ENCODE measurements around the gene ZBTB38.

The ZBTB38 gene

DNA sequence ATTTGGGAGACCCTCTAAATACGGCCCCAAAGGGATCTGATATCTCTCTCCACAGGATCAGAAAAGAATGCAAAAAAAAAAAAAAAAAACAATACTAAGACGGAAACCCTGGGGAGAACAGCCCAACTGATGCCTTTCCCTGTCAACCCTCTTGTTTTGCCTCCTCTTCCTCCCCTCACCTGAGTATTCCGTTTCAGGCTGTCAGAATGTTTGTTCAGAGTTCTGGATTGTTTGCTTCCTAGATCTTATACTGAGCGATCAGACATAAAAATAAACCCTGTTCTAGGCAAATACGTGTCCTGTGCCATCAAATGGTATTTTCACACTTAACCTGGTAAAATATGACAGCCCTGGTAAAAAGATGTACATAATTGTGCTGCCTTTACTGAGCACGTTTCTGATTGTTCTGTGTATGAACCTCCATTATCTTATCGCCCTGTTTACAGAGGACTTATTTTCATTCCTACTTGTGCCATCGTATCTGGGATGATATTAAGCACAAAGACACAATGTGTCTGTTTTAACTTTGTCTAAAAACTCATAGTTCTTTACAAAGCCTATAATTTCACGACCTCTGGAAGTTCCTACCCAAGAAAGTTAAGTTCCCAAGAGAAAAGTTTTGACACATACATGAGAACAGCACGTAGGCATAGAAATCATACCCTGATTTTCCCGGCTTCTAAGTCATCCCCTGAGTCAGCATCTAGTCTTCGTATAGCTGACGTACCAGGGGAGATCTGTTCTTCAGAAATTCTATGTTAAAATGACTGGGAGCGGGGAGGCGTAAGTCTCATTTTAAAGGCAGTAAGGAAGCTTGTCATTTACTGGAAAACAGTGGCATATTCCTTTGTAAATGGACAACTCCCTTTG is 856 bp downstream of the ZBTB38 start:
- peak; percentile 73 for DNase-seq (ENCODE audit: low read depth)

DNA sequence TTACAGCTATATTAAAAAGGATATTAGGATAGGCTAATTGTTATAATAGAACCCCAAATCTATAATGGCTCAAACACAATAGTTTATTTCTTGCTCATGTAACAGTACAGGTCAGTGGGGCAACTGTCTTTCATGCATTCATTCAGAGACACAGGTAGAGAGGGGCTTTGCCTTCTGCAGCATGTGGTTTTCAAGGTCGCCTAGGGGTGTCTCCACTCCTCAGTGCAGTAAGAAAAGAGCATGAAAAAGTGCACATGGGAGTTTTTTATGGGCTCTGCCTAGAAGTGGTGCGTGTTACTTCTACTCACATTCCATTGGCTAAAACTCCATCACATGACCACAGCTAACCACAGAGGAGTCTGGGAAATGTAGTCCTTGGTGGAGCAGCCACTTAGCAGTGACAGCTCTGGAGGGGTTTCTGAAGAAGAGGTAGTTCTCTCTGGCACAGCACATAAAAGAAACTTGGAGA is 1.8 kb downstream of the ZBTB38 start:
- DNase-seq (ENCODE audit: low read depth), result peak; percentile 85

DNA sequence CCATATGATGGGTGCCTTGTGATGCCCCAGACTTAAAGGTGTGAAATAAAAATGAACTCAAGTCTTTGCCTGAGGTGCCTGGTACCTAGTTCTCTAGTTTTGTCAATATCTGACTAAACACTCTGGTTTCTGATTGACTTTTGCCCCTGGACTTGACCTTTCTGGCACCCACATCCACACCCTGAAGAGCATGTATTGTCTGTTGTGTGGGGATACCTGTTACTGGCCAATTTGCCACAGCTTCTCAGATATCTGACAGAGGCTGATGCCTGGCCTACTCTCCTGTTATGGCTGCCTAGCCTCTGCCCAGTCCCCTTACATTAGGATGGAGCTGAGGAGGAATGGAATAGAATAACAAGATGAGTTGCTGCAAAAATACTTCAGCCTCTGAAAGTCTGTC is 3.6 kb downstream of the ZBTB38 start:
- no peak for DNase-seq (ENCODE audit: low read depth)

DNA sequence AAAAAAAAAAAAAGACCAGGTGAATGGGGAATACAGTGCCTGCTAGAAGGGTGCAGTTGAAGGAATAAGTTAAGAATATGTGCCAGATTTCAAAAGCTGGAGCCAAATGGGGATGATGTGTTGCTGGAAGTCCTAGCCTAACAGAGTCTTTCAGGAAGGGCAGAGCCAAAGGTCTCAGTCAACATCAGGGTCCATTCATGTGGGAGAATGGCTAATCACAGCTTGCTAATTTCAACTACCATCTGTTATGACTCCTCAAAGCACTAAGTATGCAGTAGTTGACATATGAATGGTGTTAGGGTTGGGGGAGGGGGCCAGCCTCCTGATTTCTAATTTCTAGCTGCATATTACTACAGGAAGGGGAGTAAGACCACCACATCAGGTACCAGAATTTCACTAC is 4.4 kb downstream of the ZBTB38 start:
- no peak for DNase-seq (ENCODE audit: low read depth)

DNA sequence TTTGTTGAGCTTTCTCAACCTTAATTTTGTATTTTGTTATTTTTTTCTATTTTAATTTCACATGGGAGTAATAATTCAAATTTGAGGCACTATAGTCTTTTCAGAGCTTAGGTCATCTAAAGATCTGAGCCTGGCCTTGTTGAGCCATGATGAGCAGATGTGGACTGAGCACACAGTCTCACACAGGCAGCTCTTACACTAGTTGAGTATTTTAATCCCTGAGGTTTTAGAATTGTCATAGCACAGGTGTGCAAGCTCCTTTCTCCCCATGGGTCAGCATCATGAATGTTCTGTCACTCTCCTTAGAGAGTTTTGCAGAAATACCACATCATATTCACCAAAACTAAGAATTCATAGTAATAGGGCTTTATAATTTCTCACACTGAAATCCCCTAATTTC is 4.9 kb downstream of the ZBTB38 start:
- no peak for DNase-seq (ENCODE audit: low read depth)

DNA sequence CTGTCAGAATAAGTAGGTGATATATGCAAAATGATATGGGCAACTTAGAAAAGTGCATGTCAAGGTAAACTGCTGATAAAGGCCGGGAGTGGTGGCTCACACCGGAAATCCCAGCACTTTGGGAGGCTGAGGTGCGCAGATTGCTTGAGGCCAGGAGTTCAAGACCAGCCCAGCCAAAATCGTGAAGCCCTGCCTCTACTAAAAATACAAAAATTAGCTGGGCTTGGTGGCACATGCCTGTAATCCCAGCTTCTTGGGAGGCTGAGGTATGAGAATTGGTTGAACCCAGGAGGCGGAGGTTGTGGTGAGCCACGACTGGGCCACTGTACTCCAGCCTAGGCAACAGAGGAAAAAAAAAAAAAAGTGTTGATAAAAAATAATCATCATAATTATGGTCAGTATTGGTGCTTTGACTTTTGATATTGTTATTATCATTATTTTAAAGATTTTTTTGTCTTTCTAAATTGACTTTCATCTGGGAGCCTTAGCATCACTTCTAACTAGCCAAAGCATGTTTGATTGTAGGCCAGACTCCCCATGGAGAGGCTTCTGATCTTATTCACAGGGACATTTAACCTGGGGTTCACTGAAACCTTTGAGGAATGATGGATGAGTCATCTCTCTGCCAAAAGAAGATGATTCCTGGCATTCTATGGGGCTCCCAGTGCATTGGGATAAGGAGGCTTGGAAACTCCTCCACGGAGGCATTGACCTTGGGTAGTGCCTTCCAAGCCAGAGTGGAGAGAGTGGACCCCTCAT is 5.6 kb downstream of the ZBTB38 start:
- DNase-seq (ENCODE audit: low read depth), result no peak

DNA sequence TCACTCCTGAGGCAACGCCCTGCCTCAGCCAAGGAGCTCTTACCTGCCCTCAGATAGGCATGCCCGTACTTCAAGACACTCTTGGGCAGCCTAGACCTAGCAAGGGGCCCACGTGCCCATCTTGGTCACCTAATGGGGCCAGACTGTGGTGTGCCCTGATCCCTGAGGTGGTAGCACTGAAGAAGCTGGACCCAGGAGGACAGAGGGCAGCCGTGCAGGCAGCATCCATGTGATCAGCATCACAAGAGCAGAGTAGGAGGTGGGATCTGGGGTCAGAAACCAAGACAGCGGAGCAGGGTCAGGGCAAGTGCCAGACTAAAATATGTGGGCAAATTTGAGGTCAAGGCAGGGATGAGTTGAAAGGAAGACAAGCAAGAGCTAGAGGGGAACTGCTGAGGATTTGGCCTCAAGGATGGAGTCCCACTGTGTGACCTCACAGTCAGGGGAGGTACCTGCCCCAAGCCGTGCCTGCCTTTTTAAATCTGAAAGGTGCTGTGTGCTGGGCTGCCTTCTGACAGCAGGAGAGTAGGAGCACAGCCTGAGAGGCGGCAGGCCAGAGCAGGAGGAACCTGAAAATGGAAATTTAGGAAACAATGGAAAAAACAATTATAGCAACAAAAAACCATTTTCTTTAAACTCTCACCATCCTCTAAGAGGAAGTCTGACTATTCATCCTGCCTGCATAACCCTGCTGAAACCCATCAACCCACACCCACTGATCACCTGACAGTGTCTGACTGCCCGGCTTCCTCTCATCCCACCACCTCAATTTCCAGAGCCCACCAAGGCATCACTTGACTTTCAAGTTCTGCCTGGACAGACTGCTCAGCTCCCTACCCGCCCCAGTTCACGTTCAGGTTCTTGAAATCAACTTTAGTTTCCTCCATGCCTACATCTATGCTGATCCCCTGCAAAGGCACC is 7.3 kb downstream of the ZBTB38 start:
- no peak for DNase-seq (ENCODE audit: low read depth)

DNA sequence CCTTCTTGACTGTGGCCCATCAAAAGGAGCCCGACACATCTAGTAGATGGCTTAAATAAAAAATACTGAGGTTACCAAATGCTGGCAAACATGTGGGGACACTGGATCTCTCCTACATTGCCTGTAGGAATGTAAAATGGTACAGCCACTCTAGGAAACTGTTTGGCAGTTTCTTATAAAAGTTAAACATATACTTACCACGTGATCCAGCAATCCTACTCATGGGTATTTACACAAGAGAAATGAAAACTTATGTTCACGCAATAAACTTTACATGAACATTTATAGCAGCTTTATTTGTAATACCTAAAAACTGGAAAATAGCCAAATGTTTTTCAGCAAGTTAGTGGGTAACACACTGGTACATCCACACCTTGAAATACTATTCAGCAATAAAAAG is 9.1 kb downstream of the ZBTB38 start:
- DNase-seq (ENCODE audit: low read depth), result no peak

DNA sequence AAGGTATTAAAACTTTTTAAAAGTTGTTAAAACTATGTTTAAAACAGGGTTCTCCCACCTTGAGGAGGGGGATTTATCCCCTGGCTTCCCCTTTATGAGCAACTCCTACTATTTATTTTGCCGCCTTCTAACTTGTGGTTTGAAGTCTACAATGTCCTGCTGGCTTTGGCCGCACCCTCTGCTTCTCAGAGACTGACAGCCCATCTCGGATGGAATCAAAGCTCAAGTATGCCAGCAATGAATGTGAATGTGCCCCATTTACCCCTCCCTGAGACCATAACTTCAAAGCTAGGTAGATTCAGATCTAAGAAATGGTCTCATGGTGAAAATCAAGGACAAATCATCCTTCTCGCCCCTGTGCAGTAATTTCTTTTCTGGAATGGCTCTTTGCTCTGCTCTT is 10.3 kb downstream of the ZBTB38 start:
- no peak for DNase-seq (ENCODE audit: low read depth)

DNA sequence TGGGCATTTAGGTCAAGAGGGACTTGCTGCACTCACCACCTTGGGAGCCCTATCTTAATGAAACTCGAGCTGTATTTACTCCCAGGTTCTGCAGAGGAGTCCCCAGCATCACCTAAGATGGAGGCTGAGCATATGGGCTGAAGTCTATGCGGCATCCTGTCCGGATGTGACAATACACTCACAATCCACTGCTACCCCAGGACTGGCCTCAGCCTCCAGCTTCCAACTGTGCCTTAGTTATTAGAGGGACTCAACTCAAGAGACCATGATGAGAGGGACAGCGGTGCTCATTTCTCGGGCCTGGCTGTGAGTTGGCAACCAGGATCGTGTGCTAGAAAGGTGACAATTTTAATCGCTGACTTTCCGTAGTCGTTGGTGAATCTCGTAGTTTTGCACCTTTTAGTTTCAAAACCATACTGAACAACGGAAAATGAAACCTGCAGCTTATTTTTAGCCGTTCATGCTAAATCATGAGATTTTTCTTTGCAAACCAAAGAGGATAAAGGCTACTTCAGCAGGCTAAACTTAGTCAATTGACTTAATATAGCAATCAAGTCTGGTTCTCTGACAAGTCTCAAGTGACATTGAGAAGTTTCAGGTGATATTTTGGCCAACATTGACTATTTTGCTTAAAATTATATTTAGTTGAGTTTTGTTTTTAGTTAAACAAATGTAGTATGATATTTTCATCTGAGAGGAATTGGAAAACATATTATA is 11.1 kb downstream of the ZBTB38 start:
- no peak for DNase-seq (ENCODE audit: low read depth)

DNA sequence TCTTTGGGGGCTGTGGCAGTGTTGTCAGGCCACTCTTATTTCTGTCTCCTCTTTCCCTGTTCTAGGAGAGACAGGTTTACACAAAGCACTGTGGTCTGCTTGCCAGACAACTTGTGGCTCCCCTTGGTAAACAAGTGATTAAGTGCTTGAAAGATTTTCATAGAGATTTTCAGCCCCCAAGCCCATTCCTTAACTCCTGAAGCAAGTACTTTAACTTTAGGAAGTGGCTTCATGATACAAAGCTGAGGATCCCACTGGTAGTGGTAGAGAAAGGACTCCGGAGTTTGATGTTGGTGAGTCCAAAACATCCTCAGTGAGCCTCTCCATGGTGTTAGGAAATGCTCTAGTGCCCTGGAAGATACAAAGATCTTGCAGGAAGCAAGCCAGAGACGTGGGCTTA is 12.0 kb downstream of the ZBTB38 start:
- DNase-seq (ENCODE audit: low read depth), result no peak

DNA sequence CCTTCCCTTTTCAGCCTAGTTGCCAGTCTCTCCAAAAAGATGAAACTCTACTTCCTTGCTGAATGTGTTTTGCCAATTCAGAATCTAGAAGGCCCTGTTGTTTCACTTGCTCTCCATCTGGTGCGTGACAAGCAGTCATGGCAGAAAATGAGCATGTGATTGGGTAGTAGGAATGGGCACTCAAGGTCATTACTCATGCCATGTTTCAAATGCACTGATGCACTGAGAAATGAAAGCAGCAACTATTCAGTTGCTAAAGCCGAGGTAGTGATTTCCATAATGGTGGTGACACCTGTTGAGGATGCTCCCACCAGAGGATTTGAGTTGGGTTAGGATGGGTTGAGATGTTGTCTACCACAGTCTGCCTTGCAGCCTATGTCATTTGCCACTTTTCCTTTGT is 12.7 kb downstream of the ZBTB38 start:
- DNase-seq (ENCODE audit: low read depth), result no peak

DNA sequence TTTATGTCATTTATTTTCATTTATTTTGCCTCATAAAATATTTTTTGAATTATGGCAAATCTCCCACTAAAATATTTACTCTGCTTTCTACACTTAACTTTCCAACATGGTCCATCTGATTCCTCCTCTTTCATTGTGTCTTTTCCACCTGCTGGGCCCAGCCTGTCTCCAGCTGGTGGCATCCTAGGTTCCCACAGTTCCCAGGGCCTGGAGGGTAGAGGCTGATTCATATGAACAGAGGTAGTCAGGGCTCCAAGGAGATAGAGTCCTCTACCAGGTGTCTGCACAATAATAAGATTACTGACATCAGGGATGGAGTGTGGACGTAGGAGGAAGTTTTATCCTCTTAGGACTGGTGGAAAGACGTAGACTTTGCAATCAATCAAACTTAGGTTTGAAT is 14.3 kb downstream of the ZBTB38 start:
- DNase-seq (ENCODE audit: low read depth), result no peak

DNA sequence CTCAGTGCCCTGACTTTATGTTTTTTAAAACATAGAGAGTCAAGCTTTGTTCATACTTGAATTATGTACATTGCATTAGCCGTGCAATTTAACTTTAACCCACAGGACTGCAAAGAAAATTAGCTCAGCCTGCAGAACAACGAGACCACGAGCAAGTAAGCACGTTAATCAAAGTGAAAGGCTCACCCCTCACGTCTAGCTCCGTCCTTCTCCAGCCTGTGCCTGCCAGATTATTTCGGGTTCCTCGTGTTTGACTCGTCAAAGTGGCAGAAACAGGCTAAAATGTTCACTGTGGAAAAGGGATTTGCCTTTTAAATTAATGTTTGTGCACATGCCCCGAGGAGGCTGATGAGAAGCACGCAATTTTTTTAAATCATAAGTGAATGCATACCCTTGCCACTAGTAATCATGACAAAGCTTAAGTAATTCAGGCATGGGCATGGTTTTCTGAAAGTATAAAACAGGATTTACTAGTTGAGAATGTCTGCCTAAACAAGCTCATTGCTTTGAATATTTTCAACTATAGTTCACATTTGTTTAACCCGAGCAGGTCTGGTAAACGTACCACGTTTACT is 15.3 kb downstream of the ZBTB38 start:
- DNase-seq (ENCODE audit: low read depth), result no peak

DNA sequence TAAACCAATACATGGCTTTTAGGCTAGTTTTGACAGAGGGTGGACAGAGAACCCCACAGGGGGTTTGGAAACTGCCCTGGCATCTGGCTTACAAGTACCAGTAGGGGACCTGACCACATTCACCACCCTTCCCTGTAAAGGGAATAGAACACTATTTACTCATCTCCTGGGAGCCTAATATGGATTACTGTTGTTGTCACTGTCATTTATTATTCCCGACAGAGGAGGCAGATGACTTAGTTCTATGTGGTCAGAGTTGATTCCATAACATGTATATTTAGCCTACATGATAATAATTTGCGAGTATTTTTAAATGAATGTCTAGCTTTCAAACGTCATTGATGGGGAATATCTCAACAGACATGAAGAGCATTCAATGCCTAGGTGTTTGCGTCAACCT is 15.9 kb downstream of the ZBTB38 start:
- no peak for DNase-seq (ENCODE audit: low read depth)

DNA sequence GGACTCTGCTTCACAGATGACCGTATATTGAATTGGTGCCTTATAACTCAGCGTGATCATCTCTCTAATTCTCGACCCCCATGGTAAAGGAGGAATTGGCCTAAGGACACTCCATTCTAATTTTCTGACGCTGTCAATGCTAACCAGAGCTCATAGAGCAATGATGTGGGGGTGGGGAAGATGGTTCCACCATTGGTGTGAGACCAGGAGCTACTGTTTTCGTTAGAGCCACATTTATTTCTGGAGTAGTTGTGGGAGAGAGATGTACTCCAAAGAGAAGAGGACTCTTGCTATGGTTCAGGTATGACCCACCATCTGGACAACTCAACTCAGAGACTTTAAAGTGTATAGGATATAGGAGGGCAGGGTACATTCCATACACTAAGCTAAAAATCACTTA is 16.3 kb downstream of the ZBTB38 start:
- DNase-seq (ENCODE audit: low read depth), result no peak

DNA sequence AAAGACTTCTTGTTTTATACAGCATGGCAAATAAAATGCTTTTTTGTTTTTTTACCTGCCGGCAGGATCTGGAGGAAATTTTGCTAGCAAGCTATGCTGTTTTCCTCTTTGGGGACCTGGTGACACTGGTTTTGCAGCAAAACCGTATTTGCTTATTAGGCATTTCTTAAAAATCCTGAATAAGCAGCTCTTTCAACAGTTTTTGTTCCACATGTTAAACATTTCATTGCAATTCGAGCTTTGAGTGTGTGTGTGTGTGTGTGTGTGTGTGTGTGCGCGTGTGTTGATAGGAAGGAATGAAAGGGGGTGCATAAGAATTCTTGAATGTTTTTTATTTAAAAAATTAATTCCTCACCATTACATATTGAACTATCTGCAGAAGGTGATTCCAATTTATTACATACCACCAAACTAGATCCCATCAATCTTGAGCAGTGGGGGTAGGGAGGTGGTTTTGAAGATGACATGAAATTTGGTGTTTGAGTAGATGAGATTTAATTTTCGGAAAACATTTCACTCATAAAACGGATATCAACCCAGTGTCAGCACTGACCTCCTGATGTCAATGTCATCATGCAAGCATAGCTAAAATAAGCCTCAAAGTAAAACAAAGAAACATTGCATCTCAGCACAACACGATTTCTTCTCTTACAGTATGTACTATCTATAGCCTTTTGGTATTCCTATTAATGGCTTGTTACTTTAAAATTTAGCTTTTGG is 17.3 kb downstream of the ZBTB38 start:
- DNase-seq (ENCODE audit: low read depth), result no peak

DNA sequence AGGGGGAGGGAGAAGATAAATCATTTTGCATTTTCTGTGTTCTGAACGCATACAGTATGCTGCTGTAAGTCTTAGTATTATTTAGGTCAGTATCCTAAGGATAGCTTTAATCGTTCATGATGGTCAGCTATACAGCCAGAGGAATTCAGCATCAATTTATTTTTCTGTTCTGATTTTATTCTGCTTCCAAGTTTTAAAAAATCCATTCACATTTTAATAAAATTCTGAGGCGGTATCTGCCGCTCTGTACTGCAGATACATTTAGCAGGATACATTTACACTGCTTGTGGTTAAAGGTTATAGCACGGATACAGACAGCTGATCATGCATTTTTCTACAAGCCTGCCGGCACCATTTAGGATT is 17.8 kb downstream of the ZBTB38 start:
- no peak for DNase-seq (ENCODE audit: low read depth)

DNA sequence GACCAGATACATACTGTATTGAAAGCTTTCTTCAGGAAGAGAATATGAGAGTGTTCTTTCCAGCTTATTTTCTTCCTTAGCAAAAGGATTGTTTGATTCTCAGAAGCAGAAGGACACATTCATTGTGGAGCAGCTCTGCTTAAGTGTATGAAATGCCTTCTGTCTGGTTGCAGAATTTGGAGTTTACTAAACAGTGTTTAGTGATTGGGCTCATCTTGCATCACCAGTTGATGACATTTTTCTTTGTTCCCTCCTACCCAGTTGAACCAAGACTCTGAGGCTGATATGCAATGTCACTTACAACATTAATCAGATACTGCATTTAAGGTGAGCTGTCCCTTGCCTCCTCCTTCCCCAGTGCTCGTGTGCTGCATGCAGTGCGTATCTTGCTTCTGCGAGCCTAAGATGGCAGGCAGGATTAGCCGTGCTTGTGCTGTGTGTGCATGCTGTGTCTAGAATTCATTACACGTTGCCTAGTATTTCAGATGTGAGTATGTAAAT is 18.4 kb downstream of the ZBTB38 start:
- DNase-seq (ENCODE audit: low read depth), result no peak

DNA sequence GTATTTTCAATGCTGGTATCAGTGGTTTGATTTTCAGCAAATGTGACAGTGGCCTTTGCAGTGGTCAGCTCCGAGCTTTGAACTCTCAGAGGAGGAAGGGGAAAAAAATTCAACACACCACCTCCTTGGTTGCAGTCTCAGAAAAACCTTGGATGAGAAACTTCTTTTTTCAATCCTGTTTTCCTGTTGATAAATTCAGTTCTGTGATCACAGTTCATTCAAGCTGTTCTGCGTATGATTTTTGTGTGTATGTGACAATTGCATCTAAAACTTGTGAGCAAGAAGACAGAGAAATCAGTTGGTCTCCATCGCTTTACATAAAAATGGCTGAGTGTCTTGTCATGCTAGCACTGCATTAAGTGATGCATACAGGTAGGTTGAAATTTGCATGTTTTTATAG is 19.2 kb downstream of the ZBTB38 start:
- DNase-seq (ENCODE audit: low read depth), result no peak

DNA sequence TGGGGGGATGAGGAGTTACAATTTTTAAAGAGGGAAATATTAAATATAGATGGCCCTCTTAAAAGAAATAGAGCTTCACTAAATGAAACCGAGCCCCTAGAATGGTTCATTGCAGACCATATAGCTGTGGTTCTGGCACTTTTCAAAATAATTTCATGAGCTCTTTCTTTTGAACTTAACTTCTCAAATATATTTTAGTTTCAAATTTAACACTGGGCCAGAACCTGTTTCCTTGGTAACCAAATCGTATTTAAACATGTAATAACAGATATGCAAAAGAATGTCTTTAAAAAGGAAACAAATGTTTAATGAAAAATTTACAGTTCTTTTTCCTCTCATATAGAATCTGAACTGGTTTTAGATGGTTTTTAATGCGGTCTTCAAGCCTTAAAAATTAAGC is 20.1 kb downstream of the ZBTB38 start:
- no peak for DNase-seq (ENCODE audit: low read depth)
